GM12874 (cell line): ENCODE data around the gene DMD.

ENCODE experiments used
- CTCF ChIP-seq: IDR thresholded peaks from 2 replicates; pipeline ENCODE4 v1.5.1; 2011; ENCODE audit warnings: low read depth, mild to moderate bottlenecking, control low read depth, low read length, moderate library complexity; ENCODE audit not compliant: insufficient read depth

Gene DMD

GRCh38 chrX:31074522-31074921, 2136.8 kb downstream of the DMD start:
- no peak for TF ChIP-seq CTCF

GRCh38 chrX:31071725-31072124, 2139.6 kb downstream of the DMD start, which contains the start of gene FTHL17:
FTHL17 (minus strand) TSS chrX:31072041; CDS start chrX:31071953, 88 bp downstream.
- TF ChIP-seq CTCF = no peak

GRCh38 chrX:31071262-31071661, 2140.1 kb downstream of the DMD start:
- no peak for TF ChIP-seq CTCF

GRCh38 chrX:31070057-31070468, 2141.3 kb downstream of the DMD start:
- no peak for TF ChIP-seq CTCF
